SH-SY5Y (cell line): ENCODE data around the gene SPAG4.

Experiments used
- GATA2 ChIP-seq: IDR thresholded peaks from 2 replicates; pipeline ENCODE4 v1.6.1; 2011; ENCODE audit warnings: mild to moderate bottlenecking, low read depth, low read length
- GATA3 ChIP-seq: IDR thresholded peaks from 2 replicates; pipeline ENCODE4 v1.6.1; 2011; ENCODE audit warnings: low read depth, mild to moderate bottlenecking, low read length, moderate library complexity

DNA sequence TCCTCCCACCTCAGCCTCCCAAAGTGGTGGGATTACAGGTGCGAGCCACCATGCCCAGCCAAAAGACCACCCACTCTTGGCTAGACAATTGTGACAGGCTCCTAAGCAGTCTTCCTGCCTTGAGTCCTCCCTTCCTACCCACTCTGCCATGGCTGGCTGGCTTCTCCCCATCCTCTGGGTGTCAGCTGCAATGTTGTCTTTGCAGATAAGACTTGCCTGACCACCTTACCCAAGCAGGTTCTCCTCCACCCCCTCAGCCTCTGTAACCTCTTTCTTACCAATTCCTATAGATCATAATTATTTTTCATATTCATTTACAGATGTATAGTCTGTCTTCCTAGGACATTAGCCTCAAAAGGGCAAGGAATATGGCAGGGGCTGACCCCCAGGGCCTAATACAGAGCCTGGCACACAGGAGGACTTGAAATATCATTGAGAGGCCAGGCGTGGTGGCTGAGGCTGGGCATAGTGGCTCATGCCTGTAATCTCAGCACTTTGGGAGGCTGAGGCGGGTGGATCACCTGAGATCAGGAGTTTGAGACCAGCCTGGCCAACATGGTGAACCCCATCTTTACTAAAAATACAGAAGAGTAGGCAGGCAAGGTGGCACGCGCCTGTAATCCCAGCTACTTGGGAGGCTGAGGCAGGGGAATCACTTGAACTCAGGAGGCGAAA lies 28.7 kb upstream of the SPAG4 start:
- TF ChIP-seq GATA2 (no peak), GATA3 (no peak)
